HG03066 (cell line): Measurements from ENCODE around the gene MUC6.
"Not testable (repeated sequence)": the region's sequence is repeated elsewhere in the genome, so short reads cannot be mapped to it uniquely, and the experiment has no call there.

Experiments
- ATAC-seq: cut with Tn5 transposase; IDR thresholded peaks from one replicate; pipeline ENCODE4 v1.9.1; 2021; ENCODE audit warnings: low read depth; ENCODE audit not compliant: unreplicated experiment

Gene MUC6

DNA sequence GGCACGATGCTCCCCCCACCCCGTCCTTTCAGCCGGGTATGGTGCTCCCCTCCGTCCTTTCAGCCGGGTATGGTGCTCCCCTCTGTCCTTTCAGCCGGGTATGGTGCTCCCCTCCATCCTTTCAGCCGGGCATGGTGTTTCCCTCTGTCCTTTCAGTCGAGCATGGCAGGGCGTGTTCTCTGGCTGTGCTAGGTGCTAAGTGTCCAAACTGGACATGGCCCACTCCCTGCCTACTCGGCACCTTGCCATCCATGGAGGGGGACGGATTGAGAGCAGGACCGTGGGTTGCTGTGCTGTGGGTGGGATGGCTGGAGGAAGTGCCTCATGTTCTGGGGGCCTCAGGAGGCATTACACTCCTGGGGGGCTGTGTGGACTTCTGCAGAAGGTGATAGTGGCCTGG lies 45.5 kb downstream of the MUC6 start:
- ATAC-seq = no peak

DNA sequence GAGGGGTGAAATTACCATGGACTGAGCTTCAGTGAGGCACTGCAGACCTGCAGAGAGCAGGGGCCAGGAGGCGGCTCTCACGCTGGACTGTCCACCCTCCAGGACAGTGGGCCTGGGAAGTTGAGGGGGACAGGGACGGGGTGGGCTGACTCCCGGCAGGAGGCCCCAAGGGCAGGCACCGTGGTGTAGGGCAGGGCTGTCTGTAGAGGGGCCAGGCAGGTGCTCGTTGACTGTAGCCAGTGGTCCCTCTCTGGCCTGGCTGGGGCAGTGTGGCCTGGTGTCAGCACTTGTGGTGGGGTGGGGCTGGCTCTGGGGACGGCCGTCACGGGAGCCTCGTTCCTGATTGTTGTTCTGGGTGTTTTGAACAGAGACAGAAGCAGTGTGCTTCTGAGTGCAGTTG lies 46.4 kb downstream of the MUC6 start:
- no peak for ATAC-seq

DNA sequence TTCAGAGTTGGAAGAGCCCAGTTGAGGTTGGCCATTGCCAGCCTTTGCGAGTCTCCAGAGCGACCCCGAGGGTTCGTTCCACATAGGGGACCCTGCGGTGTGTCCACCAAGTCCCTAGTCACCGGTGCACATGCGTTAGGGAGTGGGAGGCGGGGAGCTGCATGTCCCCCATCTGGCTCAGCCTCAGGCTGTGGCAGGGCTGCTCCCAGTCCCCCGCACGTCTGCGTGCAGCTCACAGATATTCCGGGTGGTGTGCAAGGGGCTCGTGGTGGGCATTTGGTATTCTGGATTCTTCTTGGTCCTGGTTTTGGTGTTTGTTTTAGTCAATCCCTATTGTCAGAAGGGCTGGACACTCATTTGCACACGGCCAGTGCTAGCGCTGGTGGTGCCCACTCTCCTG lies 48.8 kb downstream of the MUC6 start:
- no peak for ATAC-seq

DNA sequence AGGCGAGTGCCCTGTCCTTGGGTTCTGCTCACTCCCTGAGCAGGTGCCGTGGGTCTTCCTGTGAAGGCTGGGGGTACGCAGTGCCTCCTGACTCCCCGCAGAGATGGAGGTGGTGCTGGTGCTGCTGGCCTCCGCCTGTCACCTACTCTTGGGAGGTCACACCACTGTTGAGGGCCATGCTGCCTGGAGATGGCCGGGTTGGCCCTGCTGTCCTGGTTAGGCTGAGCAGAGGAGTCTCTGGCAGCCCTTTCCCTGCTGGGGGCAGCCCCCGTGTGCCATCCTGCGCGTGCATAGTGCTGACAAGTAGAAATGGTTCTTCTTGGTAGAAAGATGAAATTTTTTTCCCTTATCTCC lies 49.6 kb downstream of the MUC6 start:
- no peak for ATAC-seq

DNA sequence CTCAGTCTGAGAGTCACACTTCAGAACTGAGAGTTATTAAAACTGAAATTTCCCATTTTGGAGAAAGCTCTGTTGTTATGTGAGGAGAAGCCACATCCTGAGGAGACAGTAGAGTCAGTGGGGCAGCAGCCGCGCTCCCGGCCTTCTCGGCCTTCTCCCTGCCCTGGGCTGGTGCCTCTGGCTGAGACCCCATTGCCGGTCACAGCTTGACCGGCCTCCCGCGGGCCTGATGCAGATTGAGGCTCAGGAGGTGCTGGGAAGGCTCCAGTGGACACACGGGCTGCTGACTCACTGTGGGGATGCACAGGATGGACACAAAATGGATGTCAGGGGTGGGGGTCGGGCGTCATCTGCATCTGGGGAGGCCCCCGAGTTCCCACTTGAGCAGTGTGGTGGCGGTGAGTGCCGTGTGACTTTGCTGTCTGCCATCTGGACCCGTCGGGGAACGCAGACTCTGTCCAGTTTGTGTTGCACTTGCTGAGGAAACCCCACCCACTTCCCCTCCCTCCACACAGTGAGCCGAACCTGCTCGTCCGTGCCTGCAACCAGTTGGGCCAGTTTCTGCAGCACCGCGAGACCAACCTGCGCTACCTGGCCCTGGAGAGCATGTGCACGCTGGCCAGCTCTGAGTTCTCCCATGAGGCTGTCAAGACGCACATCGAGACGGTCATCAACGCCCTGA lies 50.1 kb downstream of the MUC6 start:
- no peak for ATAC-seq

DNA sequence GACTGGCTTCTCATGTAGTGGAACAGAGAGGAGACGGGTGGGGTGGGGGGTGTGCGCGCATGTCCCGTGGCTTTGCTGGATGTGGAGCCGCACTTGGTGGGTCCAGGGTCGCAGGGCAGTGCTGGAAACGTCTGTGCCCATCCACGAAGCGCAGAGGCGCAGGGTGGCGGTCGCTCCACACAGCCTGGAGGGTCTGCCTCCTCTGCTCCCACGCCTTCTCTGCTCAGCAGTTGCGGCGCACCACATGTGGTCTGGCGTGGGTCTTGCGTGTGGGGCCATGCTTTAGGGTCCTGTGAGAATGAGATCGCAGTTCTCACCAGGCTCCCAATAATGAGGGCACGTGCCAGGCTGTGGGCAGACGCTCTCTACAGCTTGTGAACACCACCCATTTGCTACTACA lies 50.7 kb downstream of the MUC6 start:
- no peak for ATAC-seq

DNA sequence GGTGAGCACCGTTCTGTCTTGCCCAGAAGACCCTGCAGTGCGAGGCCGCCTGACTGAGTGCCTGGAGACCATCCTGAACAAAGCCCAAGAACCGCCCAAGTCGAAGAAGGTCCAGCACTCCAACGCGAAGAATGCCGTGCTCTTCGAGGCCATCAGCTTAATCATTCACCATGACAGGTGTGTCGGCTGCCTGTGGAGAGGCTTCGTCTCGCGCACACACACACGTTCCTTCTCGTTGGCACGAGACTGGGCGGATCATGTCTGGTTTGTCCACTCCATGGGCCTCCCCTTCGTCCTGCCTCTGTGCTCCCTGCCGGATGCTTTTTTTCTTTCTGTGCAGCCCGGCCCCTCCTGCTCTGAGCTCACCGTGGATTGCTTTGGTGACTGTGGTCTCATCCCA lies 51.1 kb downstream of the MUC6 start:
- ATAC-seq = no peak

DNA sequence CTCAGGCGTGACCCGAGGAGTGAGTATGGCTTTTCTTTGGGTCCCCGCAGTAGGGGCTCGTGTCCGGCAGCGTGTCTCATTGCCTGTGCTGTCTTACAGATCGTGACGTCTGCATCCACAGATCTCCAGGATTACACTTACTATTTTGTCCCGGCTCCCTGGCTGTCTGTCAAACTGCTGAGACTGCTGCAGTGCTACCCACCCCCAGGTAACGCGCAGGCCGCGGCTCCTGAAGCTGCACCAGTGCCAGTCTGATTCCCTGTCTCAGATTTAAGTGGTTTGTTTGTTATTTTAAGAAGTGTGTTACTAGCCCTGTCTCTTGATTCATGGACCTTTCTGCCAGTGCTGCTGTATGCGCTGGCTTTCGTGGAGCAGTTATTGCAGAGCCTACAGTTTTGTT lies 52.0 kb downstream of the MUC6 start:
- no peak for ATAC-seq

DNA sequence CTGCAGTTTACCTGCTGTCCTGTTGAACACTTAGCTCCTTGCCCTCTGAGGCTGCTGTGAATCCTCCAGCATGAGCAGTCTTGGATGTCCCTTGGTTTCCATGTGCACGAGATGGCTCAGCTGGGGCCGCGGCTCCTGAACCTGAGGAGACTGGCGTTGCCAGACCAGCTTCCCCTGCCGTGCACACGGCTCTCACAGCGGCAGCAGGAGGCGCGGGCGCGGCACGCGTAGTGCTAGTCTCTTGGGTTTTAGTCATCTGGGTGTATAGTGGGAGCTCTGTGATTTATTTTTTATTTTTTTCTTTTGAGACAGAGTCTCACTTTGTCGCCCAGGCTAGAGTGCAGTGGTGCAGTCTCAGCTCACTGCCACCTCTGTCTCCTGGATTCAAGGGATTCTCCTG lies 54.8 kb downstream of the MUC6 start:
- no peak for ATAC-seq

DNA sequence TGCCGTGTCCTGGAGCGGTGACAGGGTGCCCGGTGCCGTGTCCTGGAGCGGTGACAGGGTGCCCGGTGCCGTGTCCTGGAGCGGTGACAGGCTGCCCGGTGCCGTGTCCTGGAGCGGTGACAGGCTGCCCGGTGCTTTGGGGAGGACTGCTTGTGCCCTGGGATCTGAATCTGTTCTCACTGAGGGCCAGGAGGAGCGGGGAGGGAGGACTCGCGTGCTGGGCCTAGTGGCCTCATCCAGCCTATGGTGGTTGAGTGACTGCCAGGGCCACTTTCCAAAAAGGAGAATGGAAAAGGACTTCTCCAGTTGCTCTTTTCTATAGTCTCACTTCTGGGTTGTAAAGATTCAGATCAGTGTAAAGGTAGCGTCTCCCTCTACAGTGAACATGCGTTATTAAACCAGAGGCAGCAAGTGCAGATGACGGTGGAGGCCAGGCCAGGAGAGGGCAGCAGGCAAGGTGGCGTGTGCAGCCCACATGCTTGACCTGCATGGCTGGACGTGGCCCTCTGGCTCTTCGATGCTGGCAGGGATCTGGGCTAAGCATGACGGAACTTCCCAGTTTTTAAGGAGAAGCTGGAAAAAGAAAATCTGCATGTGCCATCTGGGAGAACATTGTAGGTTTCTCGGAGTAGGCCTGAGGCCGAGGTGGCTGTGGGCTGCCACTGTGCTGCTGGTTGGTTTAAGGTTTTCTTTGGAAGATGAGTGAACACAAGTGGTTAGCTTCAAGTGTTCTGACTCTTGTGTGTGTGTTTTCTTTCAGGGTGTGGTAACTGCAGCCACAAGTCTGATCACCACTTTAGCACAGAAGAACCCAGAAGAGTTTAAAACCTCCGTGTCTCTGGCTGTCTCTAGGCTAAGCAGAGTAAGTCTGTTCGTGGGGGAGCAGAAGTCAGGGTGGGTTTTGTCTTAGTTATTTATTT lies 55.8 kb downstream of the MUC6 start:
- ATAC-seq = no peak

DNA sequence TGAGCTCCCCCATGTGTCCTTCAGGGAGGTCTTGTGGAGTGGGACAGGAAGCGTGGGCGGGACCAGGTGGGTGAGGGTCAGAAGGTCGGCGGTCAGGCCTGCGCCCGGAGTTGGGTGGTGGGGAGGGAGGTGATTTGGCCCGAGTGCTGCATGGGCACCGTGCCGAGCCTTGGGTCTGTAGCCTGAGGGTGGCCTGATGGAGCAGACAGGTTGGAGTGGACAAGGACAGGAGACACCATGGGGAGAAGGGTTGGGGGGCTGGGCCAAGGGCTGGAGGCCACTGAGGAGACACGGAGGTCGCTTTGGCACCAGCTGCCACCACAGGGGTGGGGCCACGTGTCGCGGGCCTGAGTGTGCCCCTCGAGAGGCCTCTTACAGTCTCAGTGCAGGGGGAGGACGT lies 57.7 kb downstream of the MUC6 start:
- ATAC-seq = no peak

DNA sequence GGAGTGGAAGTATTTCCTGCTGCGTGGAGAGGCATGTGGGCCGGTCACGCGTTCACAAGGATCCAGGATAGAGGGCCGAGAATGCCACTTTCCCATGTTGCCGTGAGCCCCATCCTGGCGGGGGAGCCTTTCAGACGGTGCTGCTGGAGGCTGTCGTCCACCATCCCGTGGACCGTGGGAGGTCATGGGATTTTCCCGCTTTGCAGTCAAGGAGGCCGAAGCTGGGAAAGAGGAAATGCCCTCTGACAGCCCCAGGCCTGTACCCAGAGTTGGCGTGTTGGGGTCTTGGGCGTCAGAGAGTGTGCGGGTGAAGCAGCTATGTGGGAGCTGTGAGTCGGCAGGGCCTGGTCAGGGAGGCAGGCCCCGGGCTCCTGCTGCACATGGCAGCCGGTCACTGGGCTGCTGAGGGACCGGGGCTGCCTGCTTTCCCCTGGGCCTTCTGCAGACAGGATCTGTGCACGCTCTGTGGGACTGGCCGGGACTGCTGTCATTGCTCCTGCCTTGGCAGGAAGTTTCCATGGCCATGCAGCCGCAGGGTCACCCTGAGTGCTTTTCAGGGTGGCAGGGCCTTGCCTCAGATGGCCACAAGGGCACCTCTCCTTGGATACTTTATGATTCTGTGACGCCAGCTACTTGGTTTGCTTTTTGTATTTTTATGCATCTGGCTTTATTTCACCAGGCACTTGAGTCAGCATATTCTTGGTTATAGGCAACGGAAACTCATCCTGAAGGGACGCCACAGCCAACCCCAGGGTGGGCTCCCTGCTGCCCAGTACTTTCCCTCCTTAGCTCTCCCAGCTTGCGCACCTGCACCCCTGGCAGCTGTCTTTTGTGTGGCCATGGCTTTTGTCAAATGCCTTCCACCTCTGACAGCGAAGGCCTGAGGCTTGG lies 58.4 kb downstream of the MUC6 start:
- no peak for ATAC-seq

DNA sequence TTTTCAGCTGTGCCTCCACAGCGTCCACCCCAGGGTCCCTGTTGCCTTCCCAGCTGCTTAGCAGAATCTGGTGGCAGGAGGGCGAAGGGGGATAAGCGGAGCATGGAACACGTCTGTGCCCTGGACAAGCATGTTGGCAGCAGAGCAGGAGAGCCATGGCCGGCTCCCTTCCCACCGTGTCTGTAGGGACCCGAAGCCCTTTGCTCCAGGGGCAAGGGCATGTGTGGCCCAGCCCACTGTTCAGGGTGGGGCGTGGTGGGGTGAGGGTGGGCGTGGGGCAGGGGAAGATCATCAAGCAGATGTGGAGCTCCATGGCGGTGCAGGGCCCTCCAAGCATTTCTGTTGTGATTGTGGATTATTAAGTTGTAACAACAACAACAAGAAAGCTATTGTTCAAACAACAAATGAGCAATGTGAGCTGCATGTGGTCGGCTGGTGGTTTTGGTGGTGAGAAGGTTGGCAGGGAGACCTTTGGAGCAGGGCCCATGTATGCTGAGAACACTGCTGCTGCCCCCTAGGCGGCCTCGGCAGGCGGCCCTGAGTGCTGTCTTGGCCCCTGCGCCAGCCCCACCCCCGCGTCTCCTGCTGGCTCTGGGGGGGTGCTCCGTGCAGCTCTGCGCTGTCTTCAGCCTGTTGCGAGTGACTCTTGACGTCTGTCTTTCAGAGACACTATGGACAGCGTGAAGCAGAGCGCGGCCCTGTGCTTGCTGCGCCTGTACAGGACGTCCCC lies 59.9 kb downstream of the MUC6 start:
- no peak for ATAC-seq

DNA sequence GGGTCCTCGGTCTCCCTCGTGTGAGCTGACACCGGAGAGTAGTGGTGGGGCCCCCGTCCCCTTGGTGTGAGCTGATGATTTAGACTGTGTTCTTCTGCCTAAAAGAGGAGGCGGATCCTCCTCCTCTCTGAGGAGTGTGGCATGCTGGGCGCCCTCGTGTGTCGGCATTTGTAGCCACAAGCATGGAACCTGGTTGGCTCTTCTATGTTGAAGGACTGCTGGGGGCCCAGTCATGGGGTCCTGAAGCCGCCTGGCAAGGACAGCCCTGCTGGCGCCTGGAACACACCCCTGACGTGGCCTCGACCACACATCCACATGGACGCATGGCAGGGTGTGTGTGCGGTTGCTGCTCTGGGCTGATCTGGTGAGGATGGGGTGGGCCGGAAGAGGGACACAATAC lies 60.7 kb downstream of the MUC6 start:
- ATAC-seq = no peak

DNA sequence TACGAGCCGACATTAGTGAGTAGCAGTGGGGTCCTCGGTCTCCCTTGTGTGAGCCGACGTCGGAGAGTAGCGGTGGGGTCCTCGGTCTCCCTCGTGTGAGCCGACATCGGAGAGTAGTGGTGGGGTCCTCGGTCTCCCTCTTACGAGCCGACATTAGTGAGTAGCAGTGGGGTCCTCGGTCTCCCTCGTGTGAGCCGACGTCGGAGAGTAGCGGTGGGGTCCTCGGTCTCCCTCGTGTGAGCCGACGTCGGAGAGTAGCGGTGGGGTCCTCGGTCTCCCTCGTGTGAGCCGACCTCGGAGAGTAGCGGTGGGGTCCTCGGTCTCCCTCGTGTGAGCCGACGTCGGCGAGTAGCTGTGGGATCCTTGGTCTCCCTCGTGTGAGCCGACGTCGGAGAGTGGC lies 61.1 kb downstream of the MUC6 start:
- not testable (repeated sequence) for ATAC-seq

DNA sequence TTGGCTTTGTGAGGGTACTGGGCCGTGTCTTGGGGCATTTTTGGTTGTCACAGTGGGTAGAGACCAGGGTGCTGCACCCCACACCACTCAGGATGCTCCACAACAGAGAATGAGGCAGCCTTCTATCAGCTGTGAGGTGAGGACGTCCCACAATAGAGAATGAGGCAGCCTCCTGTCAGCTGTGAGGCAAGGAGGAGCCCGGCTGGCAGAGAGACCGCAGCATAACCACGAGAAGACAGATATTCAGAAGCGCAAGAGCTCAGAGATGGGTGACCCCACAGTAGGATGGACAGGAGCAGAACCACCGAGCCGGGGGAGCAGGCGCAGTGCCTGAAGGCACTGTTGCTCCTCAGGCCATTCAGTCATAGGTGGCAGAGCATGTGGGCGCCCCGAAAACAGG lies 63.3 kb downstream of the MUC6 start:
- no peak for ATAC-seq

DNA sequence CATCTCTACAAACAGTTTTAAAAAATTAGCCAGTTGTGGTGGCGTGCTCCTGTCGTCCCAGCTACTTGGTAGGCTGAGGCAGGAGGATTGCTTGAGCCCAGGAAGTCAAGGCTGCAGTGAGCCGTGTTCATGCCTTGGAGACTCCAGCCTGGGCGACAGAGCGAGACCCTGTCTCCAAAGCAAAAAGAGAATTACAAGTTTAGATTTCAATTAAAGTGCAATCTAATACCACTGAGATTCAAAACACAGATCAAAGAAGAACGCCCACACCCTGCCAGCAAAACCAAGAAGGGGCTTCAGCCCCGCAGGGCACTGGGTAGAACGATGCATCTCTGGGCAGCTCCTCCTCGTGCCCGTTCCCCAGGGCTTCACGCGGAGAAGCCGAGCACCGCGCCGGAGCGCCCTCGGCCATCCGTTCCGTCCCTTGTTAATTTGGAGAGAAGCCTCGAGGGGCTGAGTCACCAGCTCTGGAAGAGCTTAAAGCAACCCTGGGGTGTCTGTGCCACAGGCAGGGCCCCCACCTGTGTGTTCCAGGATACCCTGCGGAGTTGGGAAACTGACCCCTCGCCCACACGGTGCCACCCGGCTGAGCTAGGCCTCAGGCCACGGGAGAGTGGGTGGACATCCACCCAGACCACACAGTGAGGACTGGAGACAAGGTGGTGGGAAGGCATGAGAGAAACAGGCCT lies 63.9 kb downstream of the MUC6 start:
- no peak for ATAC-seq

DNA sequence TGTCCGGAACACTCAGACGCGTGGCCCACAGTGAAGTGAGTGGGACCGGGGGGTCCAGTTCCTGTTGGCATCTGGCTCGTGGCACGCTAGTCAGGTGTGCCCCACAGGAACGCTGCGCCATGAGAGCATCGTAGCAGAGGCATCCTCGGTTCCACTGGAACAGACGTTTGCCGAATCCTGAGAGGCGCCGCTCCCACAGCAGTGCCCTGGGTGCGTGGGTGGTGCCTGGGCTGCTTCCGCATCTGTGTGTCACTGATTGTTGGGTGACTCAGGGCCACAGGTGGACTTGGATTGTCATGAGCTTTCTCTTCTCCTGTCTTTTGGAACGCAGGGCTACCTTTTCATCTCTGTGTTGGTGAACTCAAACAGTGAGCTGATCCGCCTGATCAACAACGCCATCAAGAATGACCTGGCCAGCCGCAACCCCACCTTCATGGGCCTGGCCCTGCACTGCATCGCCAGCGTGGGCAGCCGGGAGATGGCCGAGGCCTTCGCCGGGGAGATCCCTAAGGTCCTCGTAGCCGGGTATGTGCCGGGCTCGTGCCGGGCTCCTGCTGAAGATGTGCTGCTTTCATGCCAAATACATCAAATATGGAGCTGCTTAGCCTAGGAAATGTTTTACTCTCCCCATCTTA lies 64.7 kb downstream of the MUC6 start:
- ATAC-seq = no peak

DNA sequence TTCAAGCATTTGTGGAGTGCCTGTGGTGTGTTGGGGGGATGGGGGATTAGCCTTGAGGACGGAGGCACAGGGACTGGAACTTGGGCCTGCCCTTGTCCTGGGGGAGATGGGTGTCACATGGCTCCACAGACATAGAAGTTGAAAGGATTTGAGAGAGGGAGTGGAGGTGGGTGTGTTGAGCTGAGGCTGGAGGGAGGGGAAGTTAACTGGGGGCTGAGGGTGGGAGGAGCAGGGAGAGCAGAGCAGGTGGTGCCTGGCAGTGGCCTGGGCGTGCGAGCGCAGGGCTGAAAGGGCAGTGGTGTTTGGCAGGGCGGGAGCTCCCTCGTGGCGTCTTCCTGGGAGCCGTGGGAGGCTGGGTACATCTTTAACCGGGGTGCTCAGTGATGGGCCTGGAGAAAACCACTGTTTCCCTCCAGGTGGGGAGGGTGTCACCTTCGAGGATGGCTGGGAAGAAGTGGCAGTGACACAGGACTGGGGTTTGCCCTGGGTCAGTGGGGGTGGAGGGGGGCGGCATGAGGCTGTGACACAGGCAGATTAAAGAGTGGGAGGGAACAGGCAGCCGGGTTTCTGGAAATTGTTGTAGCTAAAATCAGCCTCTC lies 65.3 kb downstream of the MUC6 start:
- ATAC-seq = no peak
